Lower leg skin (tissue), 3 donors: Measurements from ENCODE around the gene UPK2.

ENCODE experiments used
- CTCF ChIP-seq, 3 donors: fragments of 450-650 bp; IDR thresholded peaks; one replicate each; pipeline ENCODE4 v1.5.1; 2016; ENCODE audit warnings: antibody characterized with exemption in 3 of 3, mild to moderate bottlenecking in 3 of 3, moderate library complexity in 2 of 3
- POLR2A ChIP-seq, 2 donors: fragments of 450-650 bp; IDR thresholded peaks; one replicate each; pipeline ENCODE4 v1.6.1; 2016 to 2017; ENCODE audit warnings: antibody characterized with exemption in 2 of 2, mild to moderate bottlenecking in 1 of 2, moderate library complexity in 1 of 2

GRCh38 chr11:118917481-118918127 lies 38.5 kb upstream of the UPK2 start:
- TF ChIP-seq CTCF (IDR thresholded peaks at IDR 0.05) (no peak), POLR2A (IDR thresholded peaks at IDR 0.05) (no peak)
